GM12875 (cell line): ENCODE results near the gene GLRX.

ENCODE experiments used
- H3K4me3 ChIP-seq: one replicate; pipeline ENCODE4 v1.5.1; 2011; ENCODE audit warnings: low read depth, low read length, control low read depth
- CTCF ChIP-seq: IDR thresholded peaks from 2 replicates; pipeline ENCODE4 v1.5.1; 2011; ENCODE audit warnings: low read depth, mild to moderate bottlenecking, control low read depth, inconsistent platforms, low read length, moderate library complexity, borderline replicate concordance; ENCODE audit not compliant: insufficient read depth

Gene GLRX

DNA sequence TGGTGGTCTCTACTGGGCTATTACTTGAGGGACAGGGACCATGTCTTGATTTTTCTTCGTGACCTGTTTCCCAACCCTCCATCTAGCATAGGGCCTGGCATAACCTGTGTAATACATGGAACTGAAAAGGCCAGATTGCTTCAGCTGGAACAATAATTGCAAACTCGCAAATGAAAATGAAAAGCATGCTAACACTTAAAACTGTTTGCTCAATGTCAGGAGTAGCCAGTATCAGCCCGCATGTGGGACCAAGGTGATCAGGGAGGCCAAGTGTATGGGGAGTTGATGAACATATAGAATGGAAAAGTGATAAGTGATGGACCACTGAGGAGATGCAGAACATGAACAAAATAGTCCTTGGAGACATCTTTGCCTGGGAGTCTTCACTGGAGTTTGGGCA is 25.2 kb downstream of the GLRX start:
- no peak overlapping the region for H3K4me3 ChIP-seq
- no peak for TF ChIP-seq CTCF

GRCh38 chr5:95794070-95794516 is 28.4 kb downstream of the GLRX start:
- H3K4me3 ChIP-seq = no peak overlapping the region
- TF ChIP-seq CTCF = no peak

DNA sequence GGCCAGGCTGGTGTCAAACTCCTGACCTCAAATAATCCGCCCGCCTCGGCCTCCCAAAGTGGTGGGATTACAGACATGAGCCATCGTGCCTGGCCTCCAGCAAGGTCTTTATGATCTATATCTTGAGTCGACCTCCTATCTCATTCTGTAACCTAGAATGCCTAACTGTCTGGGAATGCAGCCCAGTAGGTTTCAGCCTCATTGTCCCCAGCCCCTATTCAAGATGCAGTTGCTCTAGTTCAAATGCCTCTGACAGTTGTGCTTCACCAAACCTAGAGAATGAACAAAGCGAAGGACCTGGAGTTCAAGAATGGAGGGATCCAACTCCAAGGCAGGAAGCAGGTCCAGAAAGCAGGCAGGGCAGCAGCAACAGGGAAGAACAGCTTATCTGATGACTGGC is 30.8 kb downstream of the GLRX start:
- H3K4me3 ChIP-seq = no peak overlapping the region
- TF ChIP-seq CTCF = no peak

DNA sequence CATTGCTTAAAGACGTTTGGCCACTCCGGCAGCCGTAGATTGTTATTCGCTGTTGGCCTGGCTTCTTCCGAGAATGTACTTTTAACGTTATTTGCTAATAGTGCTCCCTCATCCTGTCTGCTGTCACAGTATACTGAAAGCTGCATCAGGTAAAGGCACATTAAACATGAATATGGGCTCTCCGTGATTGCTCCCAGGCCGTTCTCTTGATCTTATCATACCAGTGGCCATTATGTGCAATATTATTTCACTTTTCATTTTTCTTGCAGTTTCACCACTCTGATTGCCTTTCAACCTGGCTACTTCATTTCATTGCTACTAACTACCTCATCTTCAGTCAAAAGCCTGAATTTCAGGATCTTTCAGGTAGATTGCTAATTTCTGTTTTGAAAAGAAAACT is 34.0 kb downstream of the GLRX start:
- H3K4me3 ChIP-seq = no peak overlapping the region
- TF ChIP-seq CTCF = no peak

DNA sequence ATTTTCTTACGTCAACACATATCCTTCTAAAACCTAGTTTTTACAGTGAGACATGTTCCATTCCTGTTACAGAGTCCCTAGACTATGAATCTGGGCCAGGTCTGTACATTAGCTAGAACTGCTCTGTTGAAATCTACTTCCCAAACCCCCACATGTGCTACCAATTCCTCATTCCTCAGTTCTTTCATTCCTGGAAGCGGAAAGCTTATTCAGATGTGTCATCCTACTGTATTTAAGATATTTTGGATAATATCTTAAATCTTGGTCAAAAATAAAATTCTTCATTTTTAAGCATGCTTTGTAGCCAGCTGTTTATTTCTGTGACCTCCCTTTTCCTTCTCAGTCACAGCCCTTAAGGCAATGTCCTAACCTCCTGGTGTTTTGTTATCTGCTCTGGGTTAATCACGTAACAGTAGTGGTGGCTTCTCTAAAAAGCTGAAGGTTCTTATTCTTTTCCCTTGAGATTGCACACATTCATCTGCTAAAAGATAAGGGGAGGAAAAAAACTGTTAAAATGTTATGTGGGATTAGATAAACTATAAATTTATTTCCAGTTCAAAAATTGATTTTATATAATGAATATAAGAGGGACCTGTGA is 35.6 kb downstream of the GLRX start:
- no peak overlapping the region for H3K4me3 ChIP-seq
- no peak for TF ChIP-seq CTCF

- no peak for TF ChIP-seq CTCF
Measured at GRCh38 chr5:95784514-95785302, 37.8 kb downstream of the GLRX start.

GRCh38 chr5:95783661-95784060 is 38.9 kb downstream of the GLRX start:
- H3K4me3 ChIP-seq = no peak overlapping the region
- no peak for TF ChIP-seq CTCF

More at GRCh38 chr5:95784514-95785302, 37.8 kb downstream of the GLRX start:
- no peak overlapping the region for H3K4me3 ChIP-seq
